Measurements from ENCODE around the gene IGFBP1.
"Not testable (repeated sequence)": the region's sequence is repeated elsewhere in the genome, so short reads cannot be mapped to it uniquely, and the experiment has no call there.

The IGFBP1 gene

GRCh38 chr7:45888185-45888992 is at the start of gene IGFBP1:
IGFBP1 (plus strand) TSS chr7:45888488; CDS start chr7:45888653, 165 bp downstream.
- DNase-seq, result no peak

GRCh38 chr7:45838852-45839251 is 49.4 kb upstream of the IGFBP1 start:
- DNase-seq, result not testable (repeated sequence)

- not testable (repeated sequence) for DNase-seq
These were observed 46.2 kb upstream of the IGFBP1 start for GRCh38 chr7:45841926-45842717.

- DNase-seq, result not testable (repeated sequence)
These were observed 41.8 kb upstream of the IGFBP1 start for GRCh38 chr7:45846536-45846935.

- not testable (repeated sequence) for DNase-seq
These were observed 39.6 kb upstream of the IGFBP1 start for GRCh38 chr7:45848734-45849133.

GRCh38 chr7:45852984-45853383 is 35.3 kb upstream of the IGFBP1 start:
- not testable (repeated sequence) for DNase-seq

- DNase-seq, result not testable (repeated sequence)
These were observed 34.8 kb upstream of the IGFBP1 start for GRCh38 chr7:45853491-45853890.

- not testable (repeated sequence) for DNase-seq
These were observed 32.6 kb upstream of the IGFBP1 start for GRCh38 chr7:45855680-45856079.

- DNase-seq, result not testable (repeated sequence)
These were observed 31.4 kb upstream of the IGFBP1 start for GRCh38 chr7:45856888-45857287.

- DNase-seq, result no peak
These were observed 24.6 kb upstream of the IGFBP1 start for GRCh38 chr7:45863715-45864114.

- no peak for DNase-seq
These were observed 22.5 kb upstream of the IGFBP1 start for GRCh38 chr7:45865594-45866410.

- DNase-seq, result no peak
These were observed 20.8 kb upstream of the IGFBP1 start for GRCh38 chr7:45867471-45867870.

- no peak for DNase-seq
These were observed 18.9 kb upstream of the IGFBP1 start for GRCh38 chr7:45869426-45869825.

GRCh38 chr7:45872116-45873034 is 15.9 kb upstream of the IGFBP1 start:
- DNase-seq, result no peak

- DNase-seq, result no peak
These were observed 15.3 kb upstream of the IGFBP1 start, which contains the start of gene CCDC201 for GRCh38 chr7:45873035-45873354. CCDC201 (minus strand) TSS chr7:45873082; CDS start chr7:45873007, 75 bp downstream.

GRCh38 chr7:45873355-45873754 is 14.9 kb upstream of the IGFBP1 start:
- no peak for DNase-seq

- no peak for DNase-seq
These were observed 13.7 kb upstream of the IGFBP1 start for GRCh38 chr7:45874408-45875131.

GRCh38 chr7:45876519-45876918 is 11.8 kb upstream of the IGFBP1 start:
- no peak for DNase-seq

GRCh38 chr7:45878457-45879144 is 9.7 kb upstream of the IGFBP1 start:
- DNase-seq, result no peak

- DNase-seq, result no peak
These were observed 7.8 kb upstream of the IGFBP1 start for GRCh38 chr7:45880433-45880860.
